IPS-15b (cell line): ENCODE results near the gene TOR1A.

ENCODE experiments used
- H3K27me3 ChIP-seq: one replicate; pipeline ENCODE4 v1.6.1; 2013; ENCODE audit warnings: low read length; ENCODE audit not compliant: control insufficient read depth, insufficient read depth
- H3K36me3 ChIP-seq: one replicate; pipeline ENCODE4 v1.6.1; 2013; ENCODE audit warnings: low read length; ENCODE audit not compliant: control insufficient read depth, insufficient read depth
- H3K4me1 ChIP-seq: one replicate; pipeline ENCODE4 v1.6.1; 2013; ENCODE audit warnings: mild to moderate bottlenecking, low read length; ENCODE audit not compliant: control insufficient read depth, insufficient read depth
- H3K4me3 ChIP-seq: one replicate; pipeline ENCODE4 v1.5.1; 2013; ENCODE audit warnings: low read depth, low read length
- H3K9ac ChIP-seq: one replicate; pipeline ENCODE4 v1.6.1; 2013; ENCODE audit warnings: low read depth, mild to moderate bottlenecking, low read length
- H3K9me3 ChIP-seq: one replicate; pipeline ENCODE4 v1.6.1; 2013; ENCODE audit warnings: mild to moderate bottlenecking, low read length; ENCODE audit not compliant: control insufficient read depth, insufficient read depth

TOR1A gene

GRCh38 chr9:129863059-129863690 lies 39.2 kb upstream of the TOR1A start:
- no peak overlapping the region for H3K4me3 ChIP-seq
- no peaks in the 10 kb centered on the region for H3K27me3 ChIP-seq
- peaks cover 18% of the 10 kb centered on the region for H3K36me3 ChIP-seq
- H3K9me3 ChIP-seq: no peaks in the 10 kb centered on the region
- no peak overlapping the region for H3K9ac ChIP-seq
- H3K4me1 ChIP-seq: no peaks in the 10 kb centered on the region

DNA sequence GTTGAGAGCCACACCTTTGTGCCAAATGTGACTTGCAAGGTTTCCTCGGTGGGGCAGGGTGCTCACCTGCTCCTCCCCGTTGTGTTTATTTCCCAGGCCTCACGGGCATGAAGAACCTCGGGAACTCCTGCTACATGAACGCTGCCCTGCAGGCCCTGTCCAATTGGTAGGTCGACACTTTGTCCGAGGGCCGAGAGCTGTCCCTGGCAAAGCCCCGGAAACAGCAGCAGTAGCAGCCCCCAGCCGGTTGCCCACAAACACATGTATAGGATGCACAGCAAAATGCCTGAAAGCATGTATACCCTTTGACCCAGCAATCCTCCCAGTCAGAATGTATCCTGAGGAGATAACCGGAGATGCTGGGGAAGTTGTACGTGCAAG lies 37.5 kb upstream of the TOR1A start:
- Histone ChIP-seq H3K9me3 (no peaks in the 10 kb centered on the region), H3K27me3 (no peaks in the 10 kb centered on the region), H3K9ac (no peak overlapping the region), H3K4me3 (no peak overlapping the region), H3K36me3 (peaks cover 16% of the 10 kb centered on the region), H3K4me1 (no peaks in the 10 kb centered on the region)

- Histone ChIP-seq H3K9me3 (no peaks in the 10 kb centered on the region), H3K4me3 (no peak overlapping the region), H3K4me1 (no peaks in the 10 kb centered on the region), H3K9ac (no peak overlapping the region), H3K36me3 (peaks cover 16% of the 10 kb centered on the region), H3K27me3 (no peaks in the 10 kb centered on the region)
These were observed 36.9 kb upstream of the TOR1A start for GRCh38 chr9:129860653-129861446.

DNA sequence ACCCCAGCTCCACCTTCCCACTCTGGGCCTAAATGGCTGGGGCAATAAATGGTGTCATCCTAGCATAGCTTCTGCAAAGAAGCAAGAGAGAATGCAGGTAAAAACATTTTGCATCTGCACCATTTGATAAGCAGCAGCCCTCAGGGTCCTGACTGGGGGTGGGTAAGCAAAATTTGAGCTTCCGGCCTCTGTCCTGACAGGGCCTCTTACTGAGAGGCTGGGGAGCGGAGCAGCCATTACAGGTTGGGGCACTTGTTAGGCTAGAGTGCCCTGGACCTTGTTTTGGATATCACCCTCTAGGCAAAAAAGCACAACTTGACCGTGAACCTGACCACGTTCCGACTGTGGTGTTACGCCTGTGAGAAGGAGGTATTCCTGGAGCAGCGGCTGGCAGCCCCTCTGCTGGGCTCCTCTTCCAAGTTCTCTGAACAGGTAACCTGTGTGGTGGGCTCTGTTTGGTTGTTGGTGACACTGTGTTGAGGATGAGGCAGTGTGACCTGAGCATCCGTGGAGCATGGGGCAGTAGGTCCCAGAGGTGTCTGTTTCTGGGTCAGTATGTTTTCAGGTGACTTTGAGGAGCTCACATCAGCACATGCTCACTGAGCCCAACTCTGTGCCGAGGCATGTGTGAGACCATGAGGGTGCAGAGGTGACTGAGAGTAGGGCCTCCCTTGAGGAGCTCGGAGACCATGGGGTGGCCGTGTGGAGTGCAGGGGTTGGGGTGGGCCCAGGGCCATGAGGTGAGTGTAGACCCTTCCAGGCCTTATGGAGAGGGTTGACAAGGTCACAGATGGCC lies 34.4 kb upstream of the TOR1A start:
- H3K4me3 ChIP-seq: no peak overlapping the region
- no peaks in the 10 kb centered on the region for H3K4me1 ChIP-seq
- peaks cover 8% of the 10 kb centered on the region for H3K36me3 ChIP-seq
- no peaks in the 10 kb centered on the region for H3K9me3 ChIP-seq
- H3K9ac ChIP-seq: no peak overlapping the region
- H3K27me3 ChIP-seq: no peaks in the 10 kb centered on the region

GRCh38 chr9:129857207-129857606 lies 33.3 kb upstream of the TOR1A start:
- no peaks in the 10 kb centered on the region for H3K4me1 ChIP-seq

DNA sequence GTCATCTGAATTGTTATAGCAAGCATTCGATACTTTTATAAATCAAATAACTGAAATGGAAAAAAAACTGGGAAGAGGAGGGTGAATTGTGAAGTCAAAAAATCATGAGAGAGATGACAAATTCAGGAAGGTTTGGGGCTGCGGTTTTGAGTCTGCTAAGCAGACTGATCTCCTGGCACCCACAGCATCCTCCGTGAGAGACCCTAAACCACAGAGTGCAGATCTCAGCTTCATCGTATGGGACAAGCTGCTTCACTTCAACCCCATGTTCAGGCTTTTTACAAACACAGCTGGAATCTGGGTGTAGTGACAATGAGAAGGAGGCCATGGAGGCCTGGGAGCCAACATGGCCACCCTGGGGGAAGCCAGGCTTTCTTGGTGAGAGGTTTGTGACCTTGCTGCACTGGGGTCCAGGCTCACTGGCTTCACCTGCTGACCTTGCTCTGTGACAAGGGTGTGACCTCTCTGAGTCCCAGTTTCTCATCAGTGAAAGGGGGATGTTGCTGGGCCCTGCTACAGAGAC lies 30.7 kb upstream of the TOR1A start:
- Histone ChIP-seq H3K36me3 (peaks cover 6% of the 10 kb centered on the region), H3K9me3 (no peaks in the 10 kb centered on the region), H3K9ac (no peak overlapping the region), H3K27me3 (no peaks in the 10 kb centered on the region), H3K4me1 (no peaks in the 10 kb centered on the region), H3K4me3 (no peak overlapping the region)

More at GRCh38 chr9:129857207-129857606, 33.3 kb upstream of the TOR1A start:
- Histone ChIP-seq H3K4me3 (no peak overlapping the region), H3K9ac (no peak overlapping the region), H3K27me3 (no peaks in the 10 kb centered on the region), H3K36me3 (peaks cover 6% of the 10 kb centered on the region), H3K9me3 (no peaks in the 10 kb centered on the region)

GRCh38 chr9:129853614-129854013 lies 29.7 kb upstream of the TOR1A start:
- Histone ChIP-seq H3K9me3 (no peaks in the 10 kb centered on the region), H3K4me3 (no peak overlapping the region), H3K36me3 (peaks cover 6% of the 10 kb centered on the region), H3K4me1 (no peaks in the 10 kb centered on the region), H3K27me3 (no peaks in the 10 kb centered on the region), H3K9ac (no peak overlapping the region)

DNA sequence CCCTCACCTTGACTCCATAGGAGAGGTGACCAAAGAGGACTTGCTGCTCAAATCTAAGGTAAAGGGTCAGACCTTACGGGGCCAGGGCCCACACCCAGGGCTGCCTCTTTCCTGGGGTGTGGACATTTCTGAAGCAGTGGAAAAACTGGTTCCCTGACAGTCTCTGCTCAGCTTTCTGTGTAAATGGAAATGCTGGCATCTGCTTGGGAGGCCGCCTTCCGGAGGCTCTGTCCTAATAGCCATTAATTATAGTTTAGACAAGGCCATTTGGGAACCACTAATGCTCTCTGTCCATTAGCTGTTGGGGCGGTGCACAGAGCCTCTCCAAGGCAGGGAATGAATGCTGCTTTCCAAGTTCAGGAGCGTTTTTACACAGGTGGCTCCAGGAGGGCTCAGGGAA lies 28.6 kb upstream of the TOR1A start:
- Histone ChIP-seq H3K9ac (no peak overlapping the region), H3K9me3 (no peaks in the 10 kb centered on the region), H3K4me3 (no peak overlapping the region), H3K36me3 (peaks cover 3% of the 10 kb centered on the region), H3K4me1 (no peaks in the 10 kb centered on the region), H3K27me3 (no peaks in the 10 kb centered on the region)

DNA sequence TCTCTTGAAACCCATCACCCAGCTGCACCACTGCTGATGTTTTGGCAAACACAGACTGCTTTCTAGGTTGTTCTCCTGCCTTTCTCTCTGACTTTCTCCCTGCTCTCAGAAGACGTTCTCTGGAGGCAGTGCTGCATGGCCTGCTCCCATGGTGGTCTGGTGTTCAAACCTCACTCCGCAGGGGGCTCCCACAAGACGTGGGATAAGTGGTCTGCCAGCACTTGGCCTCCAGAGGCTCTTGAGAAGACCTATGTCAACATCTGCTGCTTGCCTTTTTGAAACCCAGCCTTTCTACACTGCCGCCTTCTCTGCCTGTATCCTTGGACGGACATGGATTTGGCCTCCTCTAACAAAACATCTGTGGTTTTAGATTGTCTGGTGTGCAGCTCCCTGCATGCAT lies 27.9 kb upstream of the TOR1A start:
- Histone ChIP-seq H3K4me1 (no peaks in the 10 kb centered on the region), H3K27me3 (no peaks in the 10 kb centered on the region), H3K9ac (no peak overlapping the region), H3K9me3 (no peaks in the 10 kb centered on the region), H3K4me3 (no peak overlapping the region), H3K36me3 (peaks cover 3% of the 10 kb centered on the region)

GRCh38 chr9:129850821-129851550 lies 27.1 kb upstream of the TOR1A start:
- H3K4me3 ChIP-seq: no peak overlapping the region
- no peaks in the 10 kb centered on the region for H3K27me3 ChIP-seq
- H3K36me3 ChIP-seq: peaks cover 3% of the 10 kb centered on the region
- H3K4me1 ChIP-seq: no peaks in the 10 kb centered on the region
- H3K9ac ChIP-seq: no peak overlapping the region
- no peaks in the 10 kb centered on the region for H3K9me3 ChIP-seq

- Histone ChIP-seq H3K4me1 (no peaks in the 10 kb centered on the region), H3K27me3 (no peaks in the 10 kb centered on the region), H3K9me3 (no peaks in the 10 kb centered on the region), H3K9ac (no peak overlapping the region), H3K36me3 (peaks cover 3% of the 10 kb centered on the region), H3K4me3 (no peak overlapping the region)
These were observed 26.0 kb upstream of the TOR1A start for GRCh38 chr9:129849901-129850300.
